HCT116 (cell line): ENCODE results near the gene IGDCC3. TPM values are rescaled to one million over a fixed set of nuclear protein-coding genes. Genes with fewer than 3 reads are reported as not detected.

Experiments
- ATAC-seq: fragments of 200-7000 bp; cut with Tn5 transposase; 2 replicates; pipeline ENCODE4 v1.9.1; 2020; ENCODE audit warnings: mild to moderate bottlenecking, moderate library complexity
- BruUV-seq: library from RNA; stranded (reverse); fragments of 400-500 nt; replicated peaks from 2 replicates; lab custom pipeline; 2021; lab: Mats Ljungman, UMichigan
- CTCF ChIA-PET: fragments of 300-600 bp; sonication (Branson Sonifier 250); formaldehyde crosslinking; loops from one replicate; lab custom pipeline; 2021; ENCODE audit warnings: antibody characterized with exemption; lab: Charles Lee
- POLR2A ChIA-PET: fragments of 300-600, 350-600 bp; sonication (Branson Sonifier 250); formaldehyde crosslinking; loops from one replicate; lab custom pipeline; 2021; ENCODE audit warnings: antibody characterized with exemption; lab: Charles Lee
- RAD21 ChIA-PET, 2 experiments: fragments of 300-600 bp; sonication (Branson Sonifier 250); formaldehyde crosslinking; loops; one replicate each; lab custom pipeline; 2023; ENCODE audit warnings: low total read pairs in 2 of 2; ENCODE audit not compliant: uncharacterized antibody in 2 of 2, unreplicated experiment in 2 of 2, low non-redundant PET in 1 of 2; lab: Charles Lee
- DNase-seq: peaks from one replicate; pipeline ENCODE4 v3.0.0-alpha.2; 2010; ENCODE audit warnings: low read depth, low spot score
- H2AFZ ChIP-seq: fragments of 200-600 bp; shearing (Covaris generic), sonication (generic); 2 replicates; pipeline ENCODE4 v1.6.1; 2017; ENCODE audit warnings: low read depth, mixed run types, mixed read lengths, antibody characterized with exemption, low read length; ENCODE audit not compliant: poor library complexity, severe bottlenecking
- H3K27ac ChIP-seq: 2 replicates; pipeline ENCODE4 v1.5.1; 2012; ENCODE audit warnings: low read depth, low read length
- H3K27me3 ChIP-seq: fragments of 200-600 bp; sonication (generic); 2 replicates; pipeline ENCODE4 v1.6.1; 2016; ENCODE audit warnings: mixed run types, low read length, mixed read lengths; ENCODE audit not compliant: insufficient read depth
- H3K36me3 ChIP-seq, 2 experiments: fragments of 200-500 bp in 1 of 2; fragments of 200-600 bp in 1 of 2; sonication (Bioruptor generic) in 1 of 2; sonication (generic) in 1 of 2; 2 replicates each; pipeline versions ENCODE4 v1.5.1 to v1.6.1; 2014 to 2016; ENCODE audit warnings: low read length in 2 of 2, inconsistent platforms in 1 of 2, mixed read lengths in 1 of 2, mixed run types in 1 of 2; ENCODE audit not compliant: insufficient read depth in 2 of 2, control insufficient read depth in 1 of 2
- H3K4me1 ChIP-seq, 2 experiments: fragments of 200-600 bp in 1 of 2; sonication (generic) in 1 of 2; 2 replicates each; pipeline versions ENCODE4 v1.5.1 to v1.6.1; 2012 to 2017; ENCODE audit warnings: low read length in 2 of 2, inconsistent platforms in 1 of 2, mild to moderate bottlenecking in 1 of 2, mixed read lengths in 1 of 2, mixed run types in 1 of 2, moderate library complexity in 1 of 2; ENCODE audit not compliant: insufficient read depth in 2 of 2, control insufficient read depth in 1 of 2
- H3K4me2 ChIP-seq: fragments of 200-600 bp; sonication (generic); 2 replicates; pipeline ENCODE4 v1.6.1; 2017; ENCODE audit warnings: mixed run types, low read length, mixed read lengths
- H3K4me3 ChIP-seq, 2 experiments: fragments of 200-600 bp in 1 of 2; sonication (generic) in 1 of 2; replicated peaks in 1 of 2; 2 replicates each; pipeline ENCODE4 v1.5.1; 2011 to 2016; ENCODE audit warnings: low read length in 2 of 2, control low read depth in 1 of 2, low read depth in 1 of 2, mild to moderate bottlenecking in 1 of 2, mixed read lengths in 1 of 2, mixed run types in 1 of 2
- H3K79me2 ChIP-seq: fragments of 200-600 bp; sonication (generic); 2 replicates; pipeline ENCODE4 v1.6.1; 2017; ENCODE audit warnings: mild to moderate bottlenecking, mixed run types, low read length, moderate library complexity, mixed read lengths; ENCODE audit not compliant: insufficient read depth
- H3K9ac ChIP-seq: fragments of 200-600 bp; sonication (generic); 2 replicates; pipeline ENCODE4 v1.6.1; 2016; ENCODE audit warnings: low read length, mixed read lengths
- H3K9me2 ChIP-seq: fragments of 200-600 bp; sonication (generic), shearing (Covaris generic); 2 replicates; pipeline ENCODE4 v1.6.1; 2017; ENCODE audit warnings: mixed run types, mild to moderate bottlenecking, moderate library complexity; ENCODE audit not compliant: insufficient read depth
- H3K9me3 ChIP-seq, 2 experiments: fragments of 200-500 bp in 1 of 2; fragments of 200-600 bp in 1 of 2; sonication (Bioruptor generic) in 1 of 2; sonication (generic) in 1 of 2; 2 replicates each; pipeline ENCODE4 v1.6.1; 2014 to 2017; ENCODE audit warnings: low read length in 2 of 2, mixed read lengths in 2 of 2, inconsistent platforms in 1 of 2, low read depth in 1 of 2, mild to moderate bottlenecking in 1 of 2, mixed run types in 1 of 2, moderate library complexity in 1 of 2; ENCODE audit not compliant: control insufficient read depth in 1 of 2, insufficient read depth in 1 of 2
- H4K20me1 ChIP-seq: fragments of 200-600 bp; sonication (generic), shearing (Covaris generic); 2 replicates; pipeline ENCODE4 v1.6.1; 2017; ENCODE audit warnings: mixed run types, mild to moderate bottlenecking, moderate library complexity; ENCODE audit not compliant: insufficient read depth
- ATF3 ChIP-seq: IDR thresholded peaks from 2 replicates; pipeline ENCODE4 v1.6.1; 2012
- CTCF ChIP-seq, 3 experiments: fragments of 200-600 bp in 1 of 3; sonication (generic) in 1 of 3; IDR thresholded peaks in 2 of 3; conservative IDR thresholded peaks in 1 of 3; 2 replicates each; pipeline ENCODE4 v1.5.1; 2012 to 2017; ENCODE audit warnings: low read depth in 2 of 3, low read length in 2 of 3, antibody characterized with exemption in 1 of 3, borderline replicate concordance in 1 of 3, control low read depth in 1 of 3, mild to moderate bottlenecking in 1 of 3, mixed read lengths in 1 of 3, mixed run types in 1 of 3, moderate library complexity in 1 of 3; ENCODE audit not compliant: insufficient read depth in 1 of 3
- ELF1 ChIP-seq: IDR thresholded peaks from 2 replicates; pipeline ENCODE4 v1.6.1; 2012; ENCODE audit warnings: low read depth, borderline replicate concordance
- MAX ChIP-seq: IDR thresholded peaks from 2 replicates; pipeline ENCODE4 v1.6.1; 2012
- POLR2AphosphoS5 ChIP-seq: IDR thresholded peaks from 2 replicates; pipeline ENCODE4 v1.6.1; 2011; ENCODE audit warnings: mild to moderate bottlenecking, low read depth, low read length, moderate library complexity
- RAD21 ChIP-seq: IDR thresholded peaks from 2 replicates; pipeline ENCODE4 v1.6.1; 2012; ENCODE audit warnings: low read depth, mild to moderate bottlenecking
- TCF7L2 ChIP-seq: IDR thresholded peaks from 2 replicates; pipeline ENCODE4 v1.7.0; 2011; ENCODE audit warnings: borderline replicate concordance, inconsistent platforms; ENCODE audit not compliant: insufficient read depth, insufficient read length; ENCODE audit errors: extremely low read depth
- intact Hi-C: fragments of 100-400 bp; cut with micrococcal nuclease; formaldehyde crosslinking; loops from 2 replicates; pipeline ENCODE4 v1.10.0; 2022
- total RNA-seq: library from RNA; stranded (reverse); gene quantifications from one replicate; pipeline ENCODE4 v1.2.1, GENCODE V29; 2021; ENCODE audit not compliant: unreplicated experiment

The IGDCC3 gene
- total RNA-seq, 1 experiment from 2014 or later, result 0.44 TPM

- ATAC-seq (no peak), DNase-seq (no peak)
- peak overlapping the region; percentile 40; the same call in 1 of the 2 replicates for H3K4me2 ChIP-seq
- H3K27ac ChIP-seq, result no peak overlapping the region
- H3K79me2 ChIP-seq, result no peaks in the 10 kb centered on the region
- no peak overlapping the region for H3K4me3 ChIP-seq
- RAD21 ChIA-PET, result interaction anchor here (0.6 to 0.7 kb wide), 2 partner anchors 79 to 211 kb away, joined by 4 to 8 read pairs; no protein-coding TSS in a partner anchor
- H3K27me3 ChIP-seq, result no peaks in the 10 kb centered on the region
- H3K36me3 ChIP-seq, result no peaks in the 10 kb centered on the region
- peaks cover 6 to 20% of the 10 kb centered on the region in 2 experiments for H3K4me1 ChIP-seq
- no peak overlapping the region for H3K9ac ChIP-seq
- POLR2A ChIA-PET, result interaction anchor here (0.7 to 1.4 kb wide), 4 partner anchors 17 to 423 kb away, joined by 3 to 6 read pairs (median 3); partner anchors contain the start of gene CLPX
- intact Hi-C loops, result loop anchor here (5.0 kb wide), 1 partner anchor 214 kb away; the partner anchor contains the start of gene CLPX
- CTCF ChIA-PET, result interaction anchor here (0.7 to 2.7 kb wide), 7 partner anchors 10 to 456 kb away, joined by 3 to 21 read pairs (median 4); no protein-coding TSS in a partner anchor
- BruUV-seq, result no TSS peak
- H2AFZ ChIP-seq, result no peak overlapping the region
- TF ChIP-seq POLR2AphosphoS5 (no peak), RAD21 (no peak), MAX (no peak), TCF7L2 (no peak), ELF1 (no peak), CTCF (IDR thresholded peaks at IDR 0.05 in 2 of 3, conservative IDR thresholded peaks at IDR 0.05 in 1 of 3; ENCODE audit: borderline replicate concordance in 1 of 3, insufficient read depth in 1 of 3, low read depth in 2 of 3, low read length in 2 of 3) (no peak), ATF3 (no peak)
- TF ChIP-seq, all 23 proteins: peak for 0
- H3K9me2 ChIP-seq, result no peaks in the 10 kb centered on the region
- H3K9me3 ChIP-seq, result no peaks in the 10 kb centered on the region
- H4K20me1 ChIP-seq, result no peaks in the 10 kb centered on the region
Observed at GRCh38 chr15:65401611-65402240, 23.9 kb upstream of the IGDCC3 start.
